ENCODE results near the gene CSTB.

DNA sequence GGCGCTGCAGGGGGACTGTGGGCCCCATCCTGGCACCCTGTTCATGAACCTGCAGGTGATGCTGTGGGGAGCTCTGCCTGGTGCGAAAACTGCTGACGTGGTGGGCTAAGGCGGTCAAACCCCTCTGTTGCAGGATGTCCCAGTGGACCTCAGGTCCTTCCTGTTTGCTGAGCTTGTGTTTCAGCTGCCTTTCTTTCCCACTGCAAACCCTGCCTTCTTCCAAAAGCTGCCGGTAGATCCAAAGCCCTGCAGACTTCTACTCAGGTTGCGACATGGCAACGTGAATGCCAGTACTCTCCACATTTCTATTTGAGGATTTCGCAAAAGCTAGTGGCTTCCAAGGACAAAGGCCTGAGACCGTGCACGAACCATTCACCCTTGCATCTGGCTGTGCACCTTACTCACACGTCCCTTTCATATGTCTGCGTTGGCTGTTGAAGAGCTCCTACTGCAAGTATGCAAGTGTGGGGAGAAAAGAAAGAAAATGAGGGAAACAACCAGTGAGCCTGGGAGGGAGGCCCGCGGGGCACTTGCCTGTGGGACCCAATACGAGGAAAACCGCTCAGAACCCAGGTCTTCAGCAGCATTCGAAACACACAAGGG is 7.1 kb upstream of the CSTB start:
- TF ChIP-seq, protein P1, sequence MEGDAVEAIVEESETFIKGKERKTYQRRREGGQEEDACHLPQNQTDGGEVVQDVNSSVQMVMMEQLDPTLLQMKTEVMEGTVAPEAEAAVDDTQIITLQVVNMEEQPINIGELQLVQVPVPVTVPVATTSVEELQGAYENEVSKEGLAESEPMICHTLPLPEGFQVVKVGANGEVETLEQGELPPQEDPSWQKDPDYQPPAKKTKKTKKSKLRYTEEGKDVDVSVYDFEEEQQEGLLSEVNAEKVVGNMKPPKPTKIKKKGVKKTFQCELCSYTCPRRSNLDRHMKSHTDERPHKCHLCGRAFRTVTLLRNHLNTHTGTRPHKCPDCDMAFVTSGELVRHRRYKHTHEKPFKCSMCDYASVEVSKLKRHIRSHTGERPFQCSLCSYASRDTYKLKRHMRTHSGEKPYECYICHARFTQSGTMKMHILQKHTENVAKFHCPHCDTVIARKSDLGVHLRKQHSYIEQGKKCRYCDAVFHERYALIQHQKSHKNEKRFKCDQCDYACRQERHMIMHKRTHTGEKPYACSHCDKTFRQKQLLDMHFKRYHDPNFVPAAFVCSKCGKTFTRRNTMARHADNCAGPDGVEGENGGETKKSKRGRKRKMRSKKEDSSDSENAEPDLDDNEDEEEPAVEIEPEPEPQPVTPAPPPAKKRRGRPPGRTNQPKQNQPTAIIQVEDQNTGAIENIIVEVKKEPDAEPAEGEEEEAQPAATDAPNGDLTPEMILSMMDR (conservative IDR thresholded peaks at IDR 0.05; ENCODE audit: low read length) = no peak
- TF ChIP-seq EZH2phosphoT487 (IDR thresholded peaks at IDR 0.05; ENCODE audit: borderline replicate concordance) = no peak

All from Loucy (cell line).